ENCODE measurements around the gene TMEM266.

Gene TMEM266

GRCh38 chr15:76139368-76140073, 79.7 kb downstream of the TMEM266 start:
- H3K4me3 ChIP-seq (ENCODE audit: low read depth, low read length), result no peak overlapping the region
- TF ChIP-seq CTCF (IDR thresholded peaks at IDR 0.05; ENCODE audit: low read depth, low read length, missing control alignments), result peak; percentile 95
- peak; percentile 55 for DNase-seq (ENCODE audit: low read depth)

- H3K4me3 ChIP-seq (ENCODE audit: low read depth, low read length), result no peak overlapping the region
- no peak for TF ChIP-seq CTCF (IDR thresholded peaks at IDR 0.05; ENCODE audit: low read depth, low read length, missing control alignments)
- DNase-seq (ENCODE audit: low read depth), result no peak
Observed at GRCh38 chr15:76140074-76140464, 80.3 kb downstream of the TMEM266 start.

- DNase-seq (ENCODE audit: low read depth), result no peak
- H3K4me3 ChIP-seq (ENCODE audit: low read depth, low read length), result no peak overlapping the region
- TF ChIP-seq CTCF (IDR thresholded peaks at IDR 0.05; ENCODE audit: low read depth, low read length, missing control alignments), result no peak
Observed at GRCh38 chr15:76146812-76147211, 87.0 kb downstream of the TMEM266 start.

- peak; percentile 97 for TF ChIP-seq CTCF (IDR thresholded peaks at IDR 0.05; ENCODE audit: low read depth, low read length, missing control alignments)
- no peak for DNase-seq (ENCODE audit: low read depth)
- H3K4me3 ChIP-seq (ENCODE audit: low read depth, low read length), result no peak overlapping the region
Observed at GRCh38 chr15:76147906-76148570, 88.3 kb downstream of the TMEM266 start.

GRCh38 chr15:76149291-76149915, 89.6 kb downstream of the TMEM266 start:
- no peak overlapping the region for H3K4me3 ChIP-seq (ENCODE audit: low read depth, low read length)
- no peak for DNase-seq (ENCODE audit: low read depth)
- no peak for TF ChIP-seq CTCF (IDR thresholded peaks at IDR 0.05; ENCODE audit: low read depth, low read length, missing control alignments)

- no peak for TF ChIP-seq CTCF (IDR thresholded peaks at IDR 0.05; ENCODE audit: low read depth, low read length, missing control alignments)
- DNase-seq (ENCODE audit: low read depth), result no peak
- H3K4me3 ChIP-seq (ENCODE audit: low read depth, low read length), result no peak overlapping the region
Observed at GRCh38 chr15:76150513-76150912, 90.7 kb downstream of the TMEM266 start.

Measured in GM12864 (cell line).